ENCODE measurements around the gene AUTS2.

Gene AUTS2

DNA sequence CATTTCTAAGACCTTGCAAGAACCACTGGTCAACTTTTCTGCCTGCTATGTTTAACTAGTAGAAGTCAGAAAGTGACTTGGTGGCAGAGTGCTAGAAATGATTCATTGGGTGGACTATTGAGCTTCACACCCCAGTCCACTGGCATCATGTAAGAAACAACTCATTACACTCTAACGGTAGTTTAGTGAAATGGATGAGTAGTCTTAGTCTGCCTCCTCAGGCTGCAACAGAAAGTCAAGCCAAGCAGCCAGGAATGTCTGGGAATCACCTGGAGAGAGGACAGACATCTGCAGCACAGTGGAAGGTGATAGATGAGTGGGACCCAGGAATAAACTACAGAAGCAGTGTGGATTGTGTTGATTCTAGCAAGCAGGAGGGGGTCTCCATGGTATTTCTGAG, 125.4 kb downstream of the AUTS2 start:
- DNase-seq (ENCODE audit: low spot score) = no peak

DNA sequence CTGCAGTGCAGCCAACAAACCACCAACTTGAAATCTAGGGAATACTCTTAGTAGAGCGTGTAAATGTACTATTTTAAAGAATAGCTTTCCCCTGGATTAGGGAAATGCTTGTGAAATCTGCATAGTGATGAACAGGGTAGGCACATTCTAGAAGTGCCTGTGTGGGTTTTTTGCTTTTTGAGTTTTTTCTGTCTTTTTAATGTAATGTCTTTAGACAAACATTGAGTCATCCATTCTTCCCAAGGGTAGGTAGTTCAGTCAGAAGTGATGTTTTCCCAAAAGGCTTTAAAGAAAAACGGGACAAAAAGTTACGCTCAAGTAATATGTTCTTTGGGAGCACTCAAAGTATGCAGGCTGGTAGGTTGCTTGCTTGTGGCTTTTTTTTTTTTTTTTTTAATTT, 130.0 kb downstream of the AUTS2 start:
- peak; percentile 19 for DNase-seq (ENCODE audit: low spot score)

DNA sequence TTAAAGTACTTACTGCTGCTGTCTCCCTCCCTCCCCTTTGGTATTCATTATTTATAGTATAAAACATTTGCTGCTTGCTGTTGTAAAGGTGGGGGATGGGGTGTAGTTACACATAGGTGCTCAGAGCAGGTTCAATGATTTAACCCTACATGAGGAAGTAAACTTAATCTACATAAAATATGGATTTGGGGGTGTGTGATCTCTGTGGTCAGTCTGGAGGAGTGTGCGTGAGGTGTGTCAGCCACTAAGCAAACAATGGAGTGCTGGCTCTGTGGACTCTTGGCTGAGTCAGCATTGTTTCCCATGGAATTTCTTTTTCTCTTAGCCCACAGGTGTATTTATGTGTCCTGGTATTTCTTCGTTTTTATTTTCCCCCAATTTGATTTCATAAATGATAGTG, 133.9 kb downstream of the AUTS2 start:
- no peak for DNase-seq (ENCODE audit: low spot score)

DNA sequence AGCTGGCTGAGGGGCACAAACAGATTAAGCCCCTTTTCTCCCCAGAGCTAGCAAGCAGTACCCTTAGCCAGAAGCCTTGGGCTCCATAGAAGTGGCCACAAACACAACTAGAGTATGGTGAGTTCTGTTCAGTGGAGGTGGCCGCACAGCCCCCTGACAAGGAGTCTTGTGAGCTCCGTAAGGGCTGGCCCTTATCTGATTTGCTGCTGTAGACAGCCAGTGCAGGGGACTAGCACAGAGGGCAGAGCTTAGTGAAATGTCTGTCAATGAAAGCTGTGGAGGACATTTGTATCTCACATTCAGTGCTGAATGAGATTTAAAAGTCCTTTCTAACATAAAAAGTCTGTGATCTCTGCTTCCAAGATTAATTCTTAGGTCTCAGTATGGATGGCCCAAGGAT, 137.3 kb downstream of the AUTS2 start:
- DNase-seq (ENCODE audit: low spot score) = no peak

DNA sequence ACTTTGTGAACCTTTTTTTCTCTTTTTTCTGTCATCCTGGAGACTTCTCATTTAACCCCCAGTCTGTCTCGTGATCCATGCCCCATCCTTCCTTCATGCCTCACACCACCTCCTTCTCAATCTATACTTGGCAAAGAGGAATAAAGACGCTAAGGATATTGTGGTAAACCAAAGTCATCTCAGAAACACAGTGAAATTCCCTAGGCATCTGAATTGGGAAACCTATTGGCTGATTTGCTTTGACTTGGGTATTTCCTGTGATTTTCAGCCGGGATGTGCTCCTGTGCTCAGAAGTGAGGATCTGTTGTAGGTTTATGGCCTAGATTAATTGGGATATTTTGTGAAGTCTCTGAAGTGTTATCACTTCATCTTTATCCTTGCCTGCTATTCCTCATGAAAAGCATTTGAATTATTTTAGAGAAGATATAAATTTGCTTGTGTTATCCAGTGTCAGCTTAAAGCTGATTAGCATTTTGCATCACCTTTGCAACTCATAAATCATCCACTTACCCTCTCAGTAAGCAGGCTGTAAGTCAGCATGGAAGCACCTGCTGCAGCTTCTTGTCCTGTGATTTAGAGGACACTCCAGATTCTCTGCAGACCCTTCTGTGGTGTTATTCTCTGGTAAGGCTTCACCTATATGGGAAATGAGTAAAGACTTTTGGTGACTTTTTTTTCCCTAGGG, 138.0 kb downstream of the AUTS2 start:
- no peak for DNase-seq (ENCODE audit: low spot score)

DNA sequence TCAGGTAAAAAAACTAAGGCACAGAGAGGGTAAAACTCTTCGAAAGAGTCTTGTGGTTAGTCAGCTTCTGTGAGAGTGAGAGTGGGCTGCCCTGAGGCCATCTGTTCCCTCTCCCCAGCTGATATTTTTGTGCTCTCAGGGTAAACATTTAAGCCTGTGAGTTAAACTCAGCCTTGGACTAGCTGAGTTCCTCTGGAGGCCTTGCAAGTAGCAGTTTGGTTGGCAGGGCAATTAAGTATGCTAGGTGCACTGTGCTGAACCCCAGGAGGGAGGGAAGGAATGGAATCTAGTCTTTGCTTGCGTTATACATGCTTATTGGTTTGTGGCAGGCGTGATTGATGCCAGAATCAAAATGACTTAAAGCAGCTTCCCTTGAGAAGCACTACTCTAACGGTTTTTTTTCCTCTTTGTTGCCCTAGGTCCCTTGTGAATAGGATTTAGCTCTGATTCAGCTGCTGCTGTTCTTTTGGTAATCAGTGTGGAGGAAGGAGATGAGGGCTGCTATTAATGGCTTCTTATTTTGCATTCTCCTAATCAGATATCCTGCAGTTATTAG, 140.2 kb downstream of the AUTS2 start:
- no peak for DNase-seq (ENCODE audit: low spot score)

DNA sequence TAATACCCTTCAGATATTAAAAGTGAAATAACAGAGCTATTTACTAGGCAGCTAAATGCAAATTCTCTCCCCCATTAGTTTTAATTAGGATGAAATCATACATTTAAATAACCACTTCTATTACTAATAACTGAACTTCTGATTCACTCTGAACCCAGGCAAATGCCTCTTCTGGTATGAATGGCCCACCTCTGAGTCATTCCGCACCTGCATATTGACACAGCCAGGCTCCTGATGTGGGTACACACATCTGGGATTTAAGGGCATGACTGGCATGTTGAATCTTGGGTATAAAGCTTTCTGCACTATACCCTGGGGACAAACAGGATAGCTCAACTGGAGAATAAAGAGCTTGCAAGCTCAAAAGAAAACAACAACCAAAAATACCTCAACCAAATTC, 140.9 kb downstream of the AUTS2 start:
- DNase-seq (ENCODE audit: low spot score) = no peak

DNA sequence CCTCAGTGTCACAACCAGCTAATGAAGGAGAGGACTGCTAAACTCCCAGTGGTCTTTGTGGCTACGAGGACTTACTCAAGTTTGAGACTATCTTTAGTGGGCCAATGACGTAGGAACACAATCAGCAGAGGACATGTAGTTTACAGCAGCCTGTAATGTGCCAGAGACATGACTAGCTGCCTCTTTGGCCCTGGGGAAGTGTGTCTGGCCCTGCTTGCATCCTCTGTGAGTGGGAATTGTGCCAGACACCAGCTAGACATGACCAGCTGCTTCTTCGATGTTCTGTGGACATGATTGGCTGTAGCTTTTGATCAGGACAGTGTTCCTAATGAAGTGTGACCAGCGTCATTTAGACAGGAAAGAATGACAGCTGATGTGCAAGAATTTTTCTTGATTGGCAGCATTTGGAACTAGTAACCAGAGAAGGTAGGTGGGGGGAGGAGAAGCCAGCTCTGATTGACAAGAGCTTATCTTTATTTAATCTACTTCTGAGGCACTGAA, 141.7 kb downstream of the AUTS2 start:
- DNase-seq (ENCODE audit: low spot score) = peak; percentile 45

DNA sequence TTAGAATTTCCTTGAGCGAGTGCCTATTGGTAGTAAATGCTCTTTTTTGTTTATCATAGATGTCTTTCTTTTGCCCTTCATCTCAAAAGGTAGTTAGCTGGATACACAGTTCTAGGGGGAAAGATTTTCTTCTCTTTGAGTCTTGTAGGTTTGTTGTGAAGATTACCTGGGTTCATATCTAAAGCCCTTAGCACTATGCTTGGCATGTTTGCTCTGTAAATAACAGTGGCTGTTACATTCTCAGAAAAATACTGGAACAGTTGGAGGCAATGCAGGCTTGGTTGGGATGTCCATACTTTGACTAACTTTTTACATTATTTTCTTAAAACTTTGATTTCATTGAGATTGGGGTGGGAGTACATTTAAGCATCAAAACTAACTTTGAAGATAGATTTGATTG, 144.0 kb downstream of the AUTS2 start:
- DNase-seq (ENCODE audit: low spot score) = no peak

DNA sequence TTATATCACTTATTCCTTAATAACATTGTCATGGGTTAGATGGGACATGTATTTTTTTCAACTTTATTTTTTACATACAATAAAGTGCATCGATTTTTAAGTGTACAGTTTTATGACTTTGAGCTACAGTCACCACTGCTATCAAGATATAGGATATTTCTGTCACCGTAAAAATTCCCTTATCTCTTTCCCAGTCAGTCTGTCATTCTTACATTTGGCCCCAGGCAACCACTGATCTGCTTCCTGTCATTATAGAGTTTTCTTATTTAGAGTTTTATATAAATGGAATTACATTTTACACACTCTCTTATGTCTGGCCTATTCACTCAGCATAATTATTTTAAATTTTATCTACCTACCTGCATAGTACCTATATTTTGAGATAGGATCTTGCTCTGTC, 145.2 kb downstream of the AUTS2 start:
- no peak for DNase-seq (ENCODE audit: low spot score)

DNA sequence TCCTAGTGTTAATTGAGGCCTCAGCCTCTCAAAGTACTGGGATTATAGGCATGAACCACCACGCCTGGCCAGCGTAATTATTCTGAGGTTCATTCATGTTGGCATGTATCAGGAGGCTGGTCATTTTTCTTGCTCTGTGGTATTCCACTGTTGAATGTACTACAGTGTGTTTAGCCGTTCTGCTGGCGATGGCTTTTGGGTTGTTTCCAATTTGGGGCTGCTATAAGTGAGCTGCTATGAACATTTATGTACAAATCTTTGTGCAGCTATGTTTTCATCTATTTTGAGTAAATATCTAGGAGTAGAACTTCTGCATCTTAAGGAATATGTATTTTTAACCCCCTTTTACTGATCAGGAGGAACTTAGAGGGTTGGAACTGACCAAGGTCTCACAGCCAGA, 145.8 kb downstream of the AUTS2 start:
- DNase-seq (ENCODE audit: low spot score) = no peak

DNA sequence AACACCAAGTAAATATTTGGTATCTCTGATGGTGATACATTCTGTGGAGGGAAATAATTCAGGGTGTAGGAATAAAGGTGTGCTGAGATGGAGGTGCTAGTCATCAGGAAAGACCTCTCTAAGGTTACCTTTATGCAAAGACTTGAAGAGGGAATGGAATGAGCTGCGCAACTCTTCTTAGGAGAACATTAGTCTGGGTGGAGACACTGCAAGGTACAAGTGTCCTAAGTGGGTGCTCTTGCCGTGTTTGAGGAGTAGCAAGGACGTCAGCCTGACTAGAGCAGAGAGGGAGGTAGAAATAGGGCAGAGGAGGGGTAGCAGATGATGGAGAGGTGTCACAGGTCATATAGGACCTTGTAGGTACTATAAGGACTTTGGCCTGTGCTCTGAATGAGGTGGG, 148.1 kb downstream of the AUTS2 start:
- no peak for DNase-seq (ENCODE audit: low spot score)

DNA sequence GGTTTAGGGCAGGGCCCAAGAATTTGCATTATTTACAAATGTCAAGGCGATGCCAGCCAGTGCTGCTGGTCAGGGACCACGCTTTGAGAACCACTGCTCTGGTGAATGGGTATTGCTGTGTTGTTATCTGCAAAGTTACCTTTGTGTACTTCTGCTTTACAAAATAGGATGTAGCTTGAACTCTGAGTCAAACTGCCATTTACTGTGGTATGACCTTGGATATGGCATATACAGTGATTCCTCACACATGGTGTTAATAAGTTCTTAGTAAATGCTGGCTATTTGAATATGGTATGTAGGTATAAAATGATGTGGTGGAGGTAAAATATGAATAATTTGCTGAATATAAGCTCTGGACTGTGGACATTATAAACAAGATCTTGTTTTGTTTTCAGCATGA, 148.9 kb downstream of the AUTS2 start:
- DNase-seq (ENCODE audit: low spot score) = no peak

DNA sequence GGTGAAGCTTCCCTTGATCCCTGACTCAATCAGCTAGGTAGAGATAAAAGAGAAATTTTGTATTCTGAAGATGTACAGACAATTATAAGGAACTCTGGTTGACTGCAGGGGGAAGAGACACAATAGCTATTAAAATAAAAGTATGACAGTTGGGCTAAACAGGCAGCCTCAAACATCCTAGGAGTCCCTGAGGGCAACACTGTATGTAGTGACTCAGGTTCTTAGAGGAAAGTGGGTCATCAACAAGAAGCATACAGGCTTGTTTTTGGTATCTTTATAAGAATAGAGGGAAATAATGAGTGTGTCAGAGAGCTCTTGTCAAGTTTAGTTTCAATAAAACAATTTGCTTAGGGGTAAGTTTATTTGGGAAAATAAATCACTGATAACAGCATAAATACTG, 150.3 kb downstream of the AUTS2 start:
- DNase-seq (ENCODE audit: low spot score) = peak; percentile 60

DNA sequence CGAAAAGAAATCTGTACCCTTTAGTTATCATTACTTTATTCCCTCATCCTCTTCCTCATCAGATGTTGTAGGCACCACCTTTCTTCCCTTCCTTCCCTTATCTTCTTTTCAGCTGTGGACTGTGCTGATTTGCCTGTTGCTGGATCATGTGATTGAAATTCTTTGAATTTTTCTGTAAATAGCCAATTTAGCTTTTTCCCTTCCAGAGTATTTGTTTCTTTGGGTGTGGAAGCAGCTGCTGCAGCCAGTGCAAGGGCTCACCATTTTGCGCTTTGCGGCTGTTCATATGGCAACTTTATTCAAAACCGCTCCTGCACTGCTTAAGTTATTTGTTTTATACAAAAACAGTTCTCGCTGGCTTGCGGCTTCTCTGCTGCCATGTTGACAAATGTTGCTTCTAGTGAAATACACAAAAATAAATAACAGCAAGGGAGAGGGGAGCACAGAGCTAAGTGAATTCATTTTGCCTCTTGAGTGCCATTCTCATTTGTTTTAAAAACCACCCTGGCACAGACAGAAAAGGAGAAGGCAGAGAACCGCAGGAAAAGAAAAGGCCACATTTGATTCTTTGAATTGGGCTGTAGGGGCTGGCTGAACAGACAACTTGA, 151.2 kb downstream of the AUTS2 start:
- no peak for DNase-seq (ENCODE audit: low spot score)

DNA sequence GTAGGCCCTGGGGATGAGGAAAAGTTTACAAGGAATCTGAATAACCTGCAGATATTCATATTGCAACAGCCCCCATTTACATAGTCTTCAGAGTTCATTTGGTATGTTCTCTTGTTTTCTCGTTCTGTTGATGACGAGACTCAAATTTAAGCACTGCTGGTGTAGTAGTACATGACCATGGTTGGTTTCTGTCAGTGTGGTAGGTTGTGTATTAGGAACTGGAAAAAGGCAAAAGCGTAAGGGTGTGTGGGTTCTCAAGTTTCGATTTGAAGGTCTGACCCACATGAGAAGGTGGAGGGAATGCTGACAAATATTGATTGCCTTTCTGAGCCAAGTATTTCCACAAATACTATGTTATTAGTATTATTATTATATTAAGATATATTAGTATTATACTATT, 151.7 kb downstream of the AUTS2 start:
- no peak for DNase-seq (ENCODE audit: low spot score)

DNA sequence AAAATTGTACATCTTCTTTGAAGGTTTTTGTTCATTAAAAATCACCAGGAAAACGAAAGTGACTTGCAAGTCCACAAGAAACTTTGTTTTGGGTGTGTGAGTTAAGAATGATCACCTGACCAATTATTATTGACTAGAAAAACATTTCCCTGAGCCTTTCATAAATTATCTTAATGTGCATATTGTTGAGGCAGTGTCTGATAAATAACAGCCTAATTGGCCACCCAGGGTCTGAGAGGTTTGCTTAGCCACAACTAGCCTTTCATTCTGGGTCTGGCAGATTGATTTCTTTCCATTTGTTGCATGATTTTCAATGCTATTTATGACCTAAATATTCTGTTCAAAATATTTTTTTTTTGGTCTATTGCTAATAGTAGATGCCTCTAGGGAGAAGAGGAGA, 152.8 kb downstream of the AUTS2 start:
- no peak for DNase-seq (ENCODE audit: low spot score)

DNA sequence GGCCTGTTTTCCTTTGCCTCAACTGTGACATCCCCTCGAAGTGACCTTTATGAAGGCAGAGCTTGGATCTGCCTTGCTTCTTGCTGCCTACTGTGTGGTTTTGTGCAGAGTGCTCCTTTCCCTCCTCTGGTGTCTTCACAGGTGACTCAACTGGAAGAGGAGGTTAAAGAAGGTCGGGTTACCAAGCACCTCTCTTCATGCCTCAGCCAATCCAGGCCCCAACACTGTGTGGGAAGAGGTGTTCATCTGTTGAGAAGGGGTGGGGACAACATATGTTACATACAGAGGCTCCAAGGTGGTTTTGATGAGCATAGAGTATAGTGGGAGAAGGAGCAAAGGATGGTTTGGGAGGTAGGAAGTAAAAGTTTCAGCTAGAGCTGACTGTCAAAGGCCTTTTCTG, 155.7 kb downstream of the AUTS2 start:
- no peak for DNase-seq (ENCODE audit: low spot score)

DNA sequence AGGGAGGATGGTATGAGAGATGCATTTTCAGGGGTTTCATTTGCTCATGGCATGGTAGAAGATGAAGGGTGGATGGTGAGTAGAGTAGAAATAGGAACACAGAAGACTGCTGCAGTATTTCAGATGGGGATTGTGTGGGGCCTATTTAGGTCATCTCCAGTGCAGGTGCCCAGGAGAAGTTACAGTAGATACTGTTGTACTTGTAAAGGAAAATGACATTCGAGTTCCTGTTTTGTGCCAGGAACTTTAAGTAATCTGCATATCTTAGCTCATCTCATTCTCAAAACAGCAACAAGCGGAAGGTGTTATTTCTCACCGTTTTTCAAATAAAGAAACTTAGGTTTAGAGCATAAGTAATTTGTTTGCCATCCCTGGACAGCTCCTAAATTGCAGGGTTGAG, 156.2 kb downstream of the AUTS2 start:
- DNase-seq (ENCODE audit: low spot score) = no peak

DNA sequence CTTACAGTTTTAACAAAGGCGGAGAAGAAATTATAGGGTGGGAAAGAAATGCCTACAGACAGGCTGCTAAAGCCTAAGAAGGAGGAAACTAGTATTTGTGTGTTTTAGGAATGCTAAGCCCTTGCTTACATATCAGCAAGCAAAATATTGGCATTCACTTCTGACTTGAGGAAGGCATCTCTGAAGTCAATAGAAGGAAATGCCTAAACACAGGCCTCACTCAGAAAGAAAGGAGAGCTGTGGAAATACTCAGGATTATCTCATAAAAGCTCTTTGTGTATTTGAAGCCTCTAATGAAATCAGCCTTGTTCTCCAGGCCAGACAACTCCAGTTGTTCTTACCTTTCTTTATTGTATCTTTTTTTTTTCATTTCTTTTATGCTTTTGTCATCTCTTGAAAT, 158.0 kb downstream of the AUTS2 start:
- peak; percentile 17 for DNase-seq (ENCODE audit: low spot score)

DNA sequence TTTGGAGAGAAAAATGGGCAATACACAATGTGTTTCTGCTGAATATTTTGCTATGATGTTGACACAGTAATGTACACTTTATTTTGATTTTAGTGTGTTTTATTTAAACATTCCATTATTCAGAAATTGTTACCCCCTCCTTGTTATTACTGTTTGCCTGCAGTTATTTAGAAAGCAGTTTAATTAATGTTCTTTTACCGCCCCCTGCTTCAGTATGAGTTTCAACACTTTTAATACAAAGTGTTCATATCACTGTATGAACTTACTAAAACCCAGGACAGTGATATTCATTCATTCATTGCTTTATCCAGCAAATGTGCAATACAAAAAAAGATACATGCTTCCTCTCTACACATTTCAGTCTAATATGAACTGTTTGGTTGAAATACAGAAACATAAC, 159.3 kb downstream of the AUTS2 start:
- no peak for DNase-seq (ENCODE audit: low spot score)

DNA sequence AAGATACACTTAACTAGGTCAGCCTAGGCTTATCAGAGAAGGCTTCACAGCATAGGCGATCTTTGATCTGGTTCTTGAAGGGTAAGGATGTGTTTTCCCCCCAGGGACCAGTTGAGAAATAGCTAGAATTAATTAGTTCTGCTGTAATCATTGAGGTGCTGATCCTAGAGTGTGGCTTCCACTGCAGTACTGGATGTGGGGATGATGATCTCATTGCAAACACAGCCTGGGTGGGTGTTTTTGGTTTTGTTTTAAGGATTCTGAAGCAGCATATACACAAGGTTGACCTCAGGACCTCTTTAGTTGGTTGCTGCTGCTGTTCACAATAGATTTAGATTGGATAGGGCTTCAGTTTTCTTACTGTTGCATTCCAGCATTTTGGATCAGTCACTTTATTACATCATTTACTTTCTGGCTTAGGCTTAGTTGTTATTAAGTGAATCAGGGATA, 159.7 kb downstream of the AUTS2 start:
- peak; percentile 38 for DNase-seq (ENCODE audit: low spot score)

DNA sequence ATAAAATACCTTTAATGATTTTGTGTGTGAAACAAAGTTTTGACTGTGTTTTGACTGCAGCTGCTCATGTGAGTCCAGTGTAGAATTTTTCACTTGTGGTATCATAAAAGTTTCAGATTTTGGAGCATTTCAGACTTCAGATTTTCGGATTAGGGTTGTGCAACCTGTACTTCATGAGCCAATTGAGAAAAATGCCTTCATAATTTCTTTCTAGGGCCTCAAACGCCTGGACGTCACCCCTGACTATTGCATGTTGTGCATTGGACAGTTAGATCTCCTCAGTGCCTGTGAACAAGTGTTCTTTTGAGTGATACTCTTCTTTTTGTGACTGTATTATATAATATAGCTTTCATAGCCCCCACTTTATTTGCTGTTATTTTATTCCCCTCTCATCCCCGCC, 161.1 kb downstream of the AUTS2 start:
- no peak for DNase-seq (ENCODE audit: low spot score)
